Bronchial smooth muscle cell (primary cell): ENCODE measurements around the gene GSDMA. TPM values are rescaled to one million over a fixed set of nuclear protein-coding genes. Genes with fewer than 3 reads are reported as not detected.

Experiments used
- total RNA-seq: library from RNA; depleted of rRNA; stranded (reverse); fragments of >200 nt; gene quantifications from 2 replicates; pipeline ENCODE4 v1.2.1, GENCODE V29; 2014

The GSDMA gene, protein sequence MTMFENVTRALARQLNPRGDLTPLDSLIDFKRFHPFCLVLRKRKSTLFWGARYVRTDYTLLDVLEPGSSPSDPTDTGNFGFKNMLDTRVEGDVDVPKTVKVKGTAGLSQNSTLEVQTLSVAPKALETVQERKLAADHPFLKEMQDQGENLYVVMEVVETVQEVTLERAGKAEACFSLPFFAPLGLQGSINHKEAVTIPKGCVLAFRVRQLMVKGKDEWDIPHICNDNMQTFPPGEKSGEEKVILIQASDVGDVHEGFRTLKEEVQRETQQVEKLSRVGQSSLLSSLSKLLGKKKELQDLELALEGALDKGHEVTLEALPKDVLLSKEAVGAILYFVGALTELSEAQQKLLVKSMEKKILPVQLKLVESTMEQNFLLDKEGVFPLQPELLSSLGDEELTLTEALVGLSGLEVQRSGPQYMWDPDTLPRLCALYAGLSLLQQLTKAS
- not detected in 2 replicates for total RNA-seq

DNA sequence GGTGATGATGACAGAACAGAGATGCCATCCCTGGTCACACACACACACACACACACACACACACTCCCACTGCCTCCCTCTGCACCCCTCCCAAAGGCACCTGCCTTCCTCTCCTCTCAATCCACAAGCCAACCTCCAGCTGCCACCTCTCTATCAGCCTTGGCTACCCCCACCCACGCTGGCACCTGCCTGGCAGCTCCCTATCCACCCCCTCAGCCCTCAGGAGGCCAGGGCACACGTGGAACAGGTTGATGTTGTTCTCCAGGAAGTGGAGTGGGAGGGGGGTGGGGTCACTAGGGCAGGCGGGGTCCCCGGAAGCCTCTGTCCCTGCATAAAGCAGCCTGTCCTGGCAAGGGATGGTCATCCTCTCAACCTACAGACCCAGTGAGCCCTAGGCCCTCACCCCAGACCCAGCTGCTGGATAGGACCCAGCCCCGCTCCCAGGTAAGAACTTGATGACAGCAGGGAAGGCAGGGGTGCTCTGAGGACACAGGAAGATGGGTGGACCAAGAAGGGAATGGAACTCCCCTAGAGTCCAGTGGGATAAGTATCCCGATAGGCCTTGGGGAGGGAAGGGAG, at the start of gene GSDMA:
GSDMA (plus strand) TSS at position 363 of the 579 bp plus-strand sequence. CDS start 2,684 bp downstream, outside the sequence.

GRCh38 chr17:39927101-39927928, 35.5 kb upstream of the GSDMA start, which contains the start of the genes LRRC3C and ORMDL3:
Gene LRRC3C, plus strand, starts transcription at chr17:39927732. Its CDS starts 13,792 bp downstream, at chr17:39941524.
Gene ORMDL3, minus strand, starts transcription at chr17:39927601. Its CDS starts 3,398 bp downstream, at chr17:39924203.

DNA sequence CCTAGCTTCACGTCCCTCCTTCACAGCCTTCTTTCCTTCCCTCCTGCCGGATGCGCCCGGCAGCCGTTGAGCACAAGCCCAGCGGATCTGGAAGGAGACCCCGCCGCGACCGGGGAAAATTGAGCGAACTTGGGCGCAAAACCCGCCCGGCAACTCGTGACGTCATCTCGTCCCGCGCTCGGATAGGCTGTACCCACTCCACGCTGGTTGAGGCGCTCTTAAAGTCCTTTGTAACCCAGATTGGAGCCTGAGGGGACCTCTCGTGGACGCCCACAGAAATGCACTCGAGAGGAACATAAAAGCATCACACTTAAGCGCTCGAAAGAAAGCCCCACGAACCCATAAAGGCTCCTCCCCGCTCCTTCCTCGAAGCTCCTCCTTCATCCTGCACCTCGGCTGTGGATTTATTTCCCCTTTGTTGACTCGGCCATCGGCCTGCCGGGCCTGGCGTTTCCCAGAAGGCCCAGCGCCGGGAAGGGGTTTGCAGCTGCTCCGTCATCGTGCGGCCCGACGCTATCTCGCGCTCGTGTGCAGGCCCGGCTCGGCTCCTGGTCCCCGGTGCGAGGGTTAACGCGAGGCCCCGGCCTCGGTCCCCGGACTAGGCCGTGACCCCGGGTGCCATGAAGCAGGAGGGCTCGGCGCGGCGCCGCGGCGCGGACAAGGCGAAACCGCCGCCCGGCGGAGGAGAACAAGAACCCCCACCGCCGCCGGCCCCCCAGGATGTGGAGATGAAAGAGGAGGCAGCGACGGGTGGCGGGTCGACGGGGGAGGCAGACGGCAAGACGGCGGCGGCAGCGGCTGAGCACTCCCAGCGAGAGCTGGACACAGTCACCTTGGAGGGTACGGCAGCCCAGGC, 17.8 kb downstream of the GSDMA start, which contains the start of gene PSMD3:
PSMD3 (plus strand) TSS at position 457 of the 856 bp plus-strand sequence; CDS start at position 621, 164 bp downstream.

GRCh38 chr17:40015005-40015997, 52.5 kb downstream of the GSDMA start, which contains the start of gene CSF3:
Gene CSF3, plus strand, starts transcription at chr17:40015440. Its CDS starts 35 bp downstream, at chr17:40015475.

Other genes with a start within 250 kb of the GSDMA start
- gene MIEN1, start 232.5 kb upstream of the GSDMA start, total RNA-seq: 14.3 and 14.7 TPM in 2 replicates
- 0.16 TPM in 1 of 2 replicates, not detected in the other for gene GRB7, start 225.1 kb upstream of the GSDMA start, total RNA-seq
- gene IKZF3, start 98.7 kb upstream of the GSDMA start, total RNA-seq: under 0.01 TPM in 1 of 2 replicates, not detected in the other
- gene ZPBP2, start 94.8 kb upstream of the GSDMA start, total RNA-seq: not detected in 2 replicates
- 5.5 and 5.6 TPM in 2 replicates for gene GSDMB, start 44.4 kb upstream of the GSDMA start, total RNA-seq
- gene ORMDL3, start 35.4 kb upstream of the GSDMA start, total RNA-seq: 58.2 and 69.5 TPM in 2 replicates
- not detected in 2 replicates for gene LRRC3C, start 35.3 kb upstream of the GSDMA start, total RNA-seq
- gene PSMD3, start 17.8 kb downstream of the GSDMA start, total RNA-seq: 56.8 and 63.4 TPM in 2 replicates
- gene CSF3, start 52.4 kb downstream of the GSDMA start, total RNA-seq: 0.16 TPM in 1 of 2 replicates, not detected in the other
- 23.8 and 27.2 TPM in 2 replicates for gene MED24, start 91.4 kb downstream of the GSDMA start, total RNA-seq
- 25.5 and 51.2 TPM in 2 replicates for gene THRA, start 100.0 kb downstream of the GSDMA start, total RNA-seq
- gene NR1D1, start 137.6 kb downstream of the GSDMA start, total RNA-seq: 1.9 and 2.2 TPM in 2 replicates
- gene MSL1, start 159.0 kb downstream of the GSDMA start, total RNA-seq: 32.2 and 32.6 TPM in 2 replicates
- 21.2 and 25.5 TPM in 2 replicates for gene CASC3, start 177.5 kb downstream of the GSDMA start, total RNA-seq
- gene RAPGEFL1, start 214.5 kb downstream of the GSDMA start, total RNA-seq: 0.52 and 1.6 TPM in 2 replicates